Measurements from ENCODE around the gene DOK7. TPM values are rescaled to one million over a fixed set of nuclear protein-coding genes. Genes with fewer than 3 reads are reported as not detected.

The DOK7 gene, protein sequence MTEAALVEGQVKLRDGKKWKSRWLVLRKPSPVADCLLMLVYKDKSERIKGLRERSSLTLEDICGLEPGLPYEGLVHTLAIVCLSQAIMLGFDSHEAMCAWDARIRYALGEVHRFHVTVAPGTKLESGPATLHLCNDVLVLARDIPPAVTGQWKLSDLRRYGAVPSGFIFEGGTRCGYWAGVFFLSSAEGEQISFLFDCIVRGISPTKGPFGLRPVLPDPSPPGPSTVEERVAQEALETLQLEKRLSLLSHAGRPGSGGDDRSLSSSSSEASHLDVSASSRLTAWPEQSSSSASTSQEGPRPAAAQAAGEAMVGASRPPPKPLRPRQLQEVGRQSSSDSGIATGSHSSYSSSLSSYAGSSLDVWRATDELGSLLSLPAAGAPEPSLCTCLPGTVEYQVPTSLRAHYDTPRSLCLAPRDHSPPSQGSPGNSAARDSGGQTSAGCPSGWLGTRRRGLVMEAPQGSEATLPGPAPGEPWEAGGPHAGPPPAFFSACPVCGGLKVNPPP
- total RNA-seq, result 1 to 10 TPM; 1.3 to 2.9 (median 1.6) TPM
- 6.5 TPM for total RNA-seq (2013)

DNA sequence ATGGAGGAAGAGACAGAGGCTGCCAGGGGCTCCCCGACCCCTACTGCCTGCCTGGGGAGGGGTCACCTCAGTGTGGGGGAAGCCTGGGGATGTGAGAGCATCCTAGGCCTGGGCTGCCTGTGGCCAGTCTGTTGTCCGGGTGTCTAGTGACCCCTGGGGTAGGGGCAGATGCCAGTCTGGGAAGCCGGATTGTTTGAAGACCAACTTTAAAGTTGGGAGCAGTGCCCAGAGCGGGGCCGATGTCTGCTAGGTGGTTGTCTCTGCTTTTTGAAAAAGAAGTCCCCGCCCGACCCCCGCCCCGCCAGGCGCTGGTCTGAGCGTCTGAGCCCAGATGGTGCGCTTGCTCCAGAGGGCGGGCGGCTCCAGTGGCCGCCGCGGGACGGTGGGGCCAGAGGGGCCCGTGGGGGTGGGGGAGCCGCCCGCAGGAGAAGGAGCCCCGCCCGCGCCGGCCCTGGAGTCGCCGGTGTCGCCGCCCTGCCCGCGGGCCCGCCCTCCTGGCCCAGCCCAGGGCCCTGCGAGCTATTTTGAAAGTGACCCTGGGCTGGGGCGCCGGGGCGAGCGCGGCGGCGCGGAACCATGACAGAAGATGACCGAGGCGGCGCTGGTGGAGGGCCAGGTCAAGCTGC is at the start of gene DOK7:
Gene DOK7 (plus strand): TSS at position 517 of the 626 bp plus-strand sequence. CDS start 70 bp downstream, at position 587.
- intact Hi-C loops (cut with micrococcal nuclease), result no loop called here
- H3K27me3 ChIP-seq (ENCODE audit: control insufficient read depth, insufficient read depth, low read length), result peaks cover 17% of the 10 kb centered on the region
- H3K4me3 ChIP-seq (ENCODE audit: low read length), result no peak within 1 kb of the TSS
- H3K36me3 ChIP-seq (ENCODE audit: control insufficient read depth, insufficient read depth, low read length), result no peaks in the 10 kb centered on the region
- H3K27ac ChIP-seq (ENCODE audit: low read length), result no peak within 1 kb of the TSS
- peaks cover 5% of the 10 kb centered on the region for H3K4me1 ChIP-seq (ENCODE audit: control insufficient read depth, insufficient read depth, low read length)
- no peaks in the 10 kb centered on the region for H3K9me3 Mint-ChIP-seq
- TF ChIP-seq, protein P1, sequence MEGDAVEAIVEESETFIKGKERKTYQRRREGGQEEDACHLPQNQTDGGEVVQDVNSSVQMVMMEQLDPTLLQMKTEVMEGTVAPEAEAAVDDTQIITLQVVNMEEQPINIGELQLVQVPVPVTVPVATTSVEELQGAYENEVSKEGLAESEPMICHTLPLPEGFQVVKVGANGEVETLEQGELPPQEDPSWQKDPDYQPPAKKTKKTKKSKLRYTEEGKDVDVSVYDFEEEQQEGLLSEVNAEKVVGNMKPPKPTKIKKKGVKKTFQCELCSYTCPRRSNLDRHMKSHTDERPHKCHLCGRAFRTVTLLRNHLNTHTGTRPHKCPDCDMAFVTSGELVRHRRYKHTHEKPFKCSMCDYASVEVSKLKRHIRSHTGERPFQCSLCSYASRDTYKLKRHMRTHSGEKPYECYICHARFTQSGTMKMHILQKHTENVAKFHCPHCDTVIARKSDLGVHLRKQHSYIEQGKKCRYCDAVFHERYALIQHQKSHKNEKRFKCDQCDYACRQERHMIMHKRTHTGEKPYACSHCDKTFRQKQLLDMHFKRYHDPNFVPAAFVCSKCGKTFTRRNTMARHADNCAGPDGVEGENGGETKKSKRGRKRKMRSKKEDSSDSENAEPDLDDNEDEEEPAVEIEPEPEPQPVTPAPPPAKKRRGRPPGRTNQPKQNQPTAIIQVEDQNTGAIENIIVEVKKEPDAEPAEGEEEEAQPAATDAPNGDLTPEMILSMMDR (IDR thresholded peaks at IDR 0.05), result no peak
- no peaks in the 10 kb centered on the region for H3K36me3 Mint-ChIP-seq
- ATAC-seq (peak in 2 of 3 donors; percentile 47 to 62), DNase-seq (no peak)
- 8% methylated on average over 44 of the region's 44 CpGs for WGBS (ENCODE audit: insufficient coverage)
- H3K4me1 Mint-ChIP-seq, result no peaks in the 10 kb centered on the region
- peak within 1 kb of the TSS; percentile 65 for H3K4me3 Mint-ChIP-seq
- peaks cover 19 to 27% of the 10 kb centered on the region in 2 donors for H3K27me3 Mint-ChIP-seq (ENCODE audit: low read depth in 2 of 2)
- no peak within 1 kb of the TSS for H3K27ac Mint-ChIP-seq
- H3K9me3 ChIP-seq (ENCODE audit: control insufficient read depth, insufficient read depth, low read length), result no peaks in the 10 kb centered on the region

DNA sequence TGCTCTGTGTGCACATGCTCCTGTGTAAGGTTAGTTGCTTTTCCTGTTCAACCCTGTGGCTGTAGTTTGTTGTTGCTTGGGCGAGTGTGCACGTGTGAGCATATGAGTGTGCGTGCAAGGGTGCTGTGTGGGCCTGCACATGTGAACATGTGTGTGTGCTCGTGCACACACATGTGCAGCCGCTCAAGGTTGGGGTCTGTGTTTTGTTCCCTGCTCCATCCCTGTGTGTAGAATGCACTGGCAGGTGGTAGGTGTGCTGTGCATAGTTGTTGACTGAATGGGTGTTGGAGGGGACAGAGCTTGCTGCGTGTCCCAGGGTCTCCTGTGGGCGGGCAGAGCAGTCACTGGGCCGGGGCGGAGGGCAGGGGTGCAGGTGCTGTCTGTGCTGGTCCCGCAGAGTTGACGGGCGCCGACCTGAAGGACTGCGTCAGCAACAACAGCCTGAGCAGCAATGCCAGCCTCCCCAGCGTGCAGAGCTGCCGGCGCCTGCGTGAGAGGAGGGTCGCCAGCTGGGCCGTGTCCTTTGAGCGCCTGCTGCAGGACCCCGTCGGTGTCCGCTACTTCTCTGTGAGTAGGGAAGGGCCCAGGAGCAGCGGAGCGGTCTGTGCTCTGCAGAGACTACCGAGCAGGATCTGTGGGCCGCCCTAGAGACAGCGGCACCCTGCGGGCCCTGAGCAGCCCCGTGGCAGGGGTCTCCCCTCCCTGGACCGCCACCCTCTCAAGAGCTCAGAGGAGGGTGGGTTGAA is 49.3 kb upstream of the DOK7 start:
- no peak for DNase-seq

GRCh38 chr4:3414421-3415279 is 48.5 kb upstream of the DOK7 start:
- Mint-ChIP-seq H3K4me3 (no peak overlapping the region), H3K27me3 (ENCODE audit: low read depth in 2 of 2) (no peaks in the 10 kb centered on the region), H3K36me3 (no peaks in the 10 kb centered on the region), H3K9me3 (no peaks in the 10 kb centered on the region), H3K27ac (no peak overlapping the region), H3K4me1 (no peaks in the 10 kb centered on the region)
- Histone ChIP-seq H3K27me3 (ENCODE audit: control insufficient read depth, insufficient read depth, low read length) (no peaks in the 10 kb centered on the region), H3K4me1 (ENCODE audit: control insufficient read depth, insufficient read depth, low read length) (no peaks in the 10 kb centered on the region), H3K27ac (ENCODE audit: low read length) (no peak overlapping the region), H3K4me3 (ENCODE audit: low read length) (no peak overlapping the region), H3K36me3 (ENCODE audit: control insufficient read depth, insufficient read depth, low read length) (no peaks in the 10 kb centered on the region), H3K9me3 (ENCODE audit: control insufficient read depth, insufficient read depth, low read length) (no peaks in the 10 kb centered on the region)
- 77% methylated on average over 36 of the region's 37 CpGs for WGBS (ENCODE audit: insufficient coverage)
- TF ChIP-seq, protein P1 (IDR thresholded peaks at IDR 0.05), result no peak
- ATAC-seq, result no peak
- no peak for DNase-seq
- intact Hi-C loops (cut with micrococcal nuclease), result no loop called here

More for the DNA sequence above, 49.3 kb upstream of the DOK7 start:
- Histone ChIP-seq H3K4me3 (ENCODE audit: low read length) (no peak overlapping the region), H3K4me1 (ENCODE audit: control insufficient read depth, insufficient read depth, low read length) (no peaks in the 10 kb centered on the region), H3K27me3 (ENCODE audit: control insufficient read depth, insufficient read depth, low read length) (no peaks in the 10 kb centered on the region), H3K9me3 (ENCODE audit: control insufficient read depth, insufficient read depth, low read length) (no peaks in the 10 kb centered on the region), H3K36me3 (ENCODE audit: control insufficient read depth, insufficient read depth, low read length) (no peaks in the 10 kb centered on the region), H3K27ac (ENCODE audit: low read length) (no peak overlapping the region)
- ATAC-seq, result no peak
- Mint-ChIP-seq H3K4me3 (no peak overlapping the region), H3K27me3 (ENCODE audit: low read depth in 2 of 2) (no peaks in the 10 kb centered on the region), H3K4me1 (no peaks in the 10 kb centered on the region), H3K36me3 (no peaks in the 10 kb centered on the region), H3K9me3 (no peaks in the 10 kb centered on the region), H3K27ac (no peak overlapping the region)
- TF ChIP-seq, protein P1 (IDR thresholded peaks at IDR 0.05), result no peak
- WGBS (ENCODE audit: insufficient coverage), result 87% methylated on average over 32 of the region's 32 CpGs
- intact Hi-C loops (cut with micrococcal nuclease), result no loop called here

All from natural killer cell (primary cell).